Activated CD4-positive, alpha-beta T cell treated with anti-CD3 and anti-CD28 coated beads, Interleukin-2, amount 50 U/mL, for 1 hour (primary cell): ENCODE results near the gene CLDN10.
"Not testable (repeated sequence)": the region's sequence is repeated elsewhere in the genome, so short reads cannot be mapped to it uniquely, and the experiment has no call there.

ENCODE experiments used
- DNase-seq: peaks from one replicate; pipeline ENCODE4 v3.0.0-alpha.2; 2020

The CLDN10 gene

DNA sequence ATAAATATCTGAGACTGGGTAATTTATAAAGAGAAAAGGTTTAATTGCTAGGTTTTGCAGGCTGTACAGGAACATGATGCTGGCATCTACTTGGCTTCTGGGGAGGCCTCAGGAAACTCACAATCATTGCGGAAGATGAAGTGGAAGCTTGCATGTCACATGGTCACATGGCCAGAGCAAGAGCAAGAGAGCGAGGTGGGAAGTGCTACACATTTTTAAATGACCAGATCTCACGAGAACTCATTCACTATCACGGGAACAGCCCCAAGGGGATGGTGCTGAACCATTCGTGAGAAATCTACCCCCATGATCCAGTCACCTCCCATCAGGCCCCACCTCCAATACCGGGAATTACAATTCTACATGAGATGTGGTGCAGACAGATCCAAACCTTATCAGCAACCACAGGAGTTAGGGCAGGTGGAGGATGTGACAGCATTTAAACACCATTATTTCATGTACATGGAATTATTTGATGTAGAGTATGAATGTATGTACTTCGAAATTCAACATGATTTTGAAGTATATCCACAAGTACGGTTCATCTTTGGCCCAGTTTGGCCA, 10.5 kb upstream of the CLDN10 start:
- DNase-seq: no peak

DNA sequence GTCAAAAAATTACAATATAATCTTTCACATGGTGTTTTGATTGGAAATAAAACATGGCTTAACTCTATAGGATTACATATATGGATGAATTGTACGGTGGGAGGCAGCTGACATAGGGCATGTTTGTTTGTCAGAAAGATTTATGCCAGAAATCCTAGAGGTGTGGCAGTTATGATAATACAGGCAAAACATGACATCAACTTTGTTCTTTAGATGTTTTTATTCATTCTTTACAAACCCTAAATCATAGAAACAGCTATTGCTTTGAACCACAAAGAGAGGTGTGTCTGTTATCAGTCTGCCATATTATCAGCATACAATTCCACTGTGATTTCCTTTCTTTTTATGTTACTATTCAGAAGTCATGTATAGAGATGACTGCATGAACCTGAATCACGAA, 8.2 kb upstream of the CLDN10 start:
- DNase-seq: no peak

DNA sequence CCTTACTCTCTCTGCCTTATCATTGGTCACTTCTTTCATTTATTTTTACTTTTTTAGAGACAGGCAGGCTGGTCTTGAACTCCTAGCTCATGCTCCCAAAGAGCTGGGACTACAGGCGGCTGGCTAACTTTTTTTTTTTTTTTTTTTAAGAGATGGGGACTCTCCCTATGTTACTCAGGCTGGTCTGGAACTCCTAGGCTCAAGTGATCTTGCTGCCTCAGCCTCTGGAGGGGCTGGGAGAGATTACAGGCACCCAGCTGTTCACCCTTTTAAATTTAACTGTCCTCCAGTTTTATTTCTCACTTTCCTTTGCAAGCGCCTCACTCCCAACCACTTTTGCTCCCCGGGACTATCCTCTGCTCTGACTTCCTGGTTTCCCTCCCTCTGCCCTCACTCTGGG, 5.6 kb upstream of the CLDN10 start:
- no peak for DNase-seq

DNA sequence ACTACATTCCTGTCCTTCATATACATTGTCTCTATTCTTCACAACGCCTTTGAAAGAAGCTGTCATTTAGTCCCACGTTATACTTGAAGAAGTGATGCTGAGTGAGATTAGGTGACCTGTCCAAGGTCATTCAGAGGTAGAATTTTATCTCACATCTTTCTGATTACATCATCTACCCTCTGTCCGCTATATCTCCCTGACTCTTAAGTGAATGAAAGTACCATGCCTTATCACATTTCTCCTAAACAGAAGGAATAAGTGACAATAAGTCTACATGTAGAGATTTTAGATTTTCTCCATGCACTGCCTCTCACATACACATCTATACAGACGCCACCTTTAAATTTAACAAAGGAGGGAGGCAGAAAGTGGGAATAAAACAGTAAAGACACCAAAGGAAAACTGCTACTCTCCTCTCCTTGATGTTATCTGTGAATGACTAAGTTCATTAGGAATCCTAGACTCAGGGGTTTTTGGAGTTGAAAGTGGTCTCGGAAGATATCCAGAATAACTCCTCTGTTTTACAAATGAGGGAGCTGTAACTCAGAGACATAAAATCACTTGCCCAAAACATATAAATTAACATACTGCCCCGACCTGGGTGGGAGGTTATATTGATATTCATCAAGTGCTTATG, 4.9 kb upstream of the CLDN10 start:
- no peak for DNase-seq

DNA sequence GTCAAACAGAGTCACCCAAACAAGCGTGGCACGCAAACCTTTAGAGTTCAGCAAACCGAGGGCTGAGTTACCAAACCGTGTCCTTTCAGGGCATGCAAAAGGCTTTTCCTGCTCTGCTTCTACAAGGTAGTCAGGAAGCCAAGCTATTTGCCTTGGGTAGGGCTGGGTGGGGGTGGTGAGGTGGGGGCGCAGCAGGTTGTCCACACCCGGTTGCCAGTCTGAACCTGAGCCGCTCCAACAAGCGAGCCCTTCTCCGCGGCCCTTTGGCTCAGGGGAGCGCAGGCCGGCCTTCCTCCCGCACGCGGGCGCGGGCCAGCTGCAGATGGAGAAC, 347 bp upstream of the CLDN10 start:
- DNase-seq: no peak

DNA sequence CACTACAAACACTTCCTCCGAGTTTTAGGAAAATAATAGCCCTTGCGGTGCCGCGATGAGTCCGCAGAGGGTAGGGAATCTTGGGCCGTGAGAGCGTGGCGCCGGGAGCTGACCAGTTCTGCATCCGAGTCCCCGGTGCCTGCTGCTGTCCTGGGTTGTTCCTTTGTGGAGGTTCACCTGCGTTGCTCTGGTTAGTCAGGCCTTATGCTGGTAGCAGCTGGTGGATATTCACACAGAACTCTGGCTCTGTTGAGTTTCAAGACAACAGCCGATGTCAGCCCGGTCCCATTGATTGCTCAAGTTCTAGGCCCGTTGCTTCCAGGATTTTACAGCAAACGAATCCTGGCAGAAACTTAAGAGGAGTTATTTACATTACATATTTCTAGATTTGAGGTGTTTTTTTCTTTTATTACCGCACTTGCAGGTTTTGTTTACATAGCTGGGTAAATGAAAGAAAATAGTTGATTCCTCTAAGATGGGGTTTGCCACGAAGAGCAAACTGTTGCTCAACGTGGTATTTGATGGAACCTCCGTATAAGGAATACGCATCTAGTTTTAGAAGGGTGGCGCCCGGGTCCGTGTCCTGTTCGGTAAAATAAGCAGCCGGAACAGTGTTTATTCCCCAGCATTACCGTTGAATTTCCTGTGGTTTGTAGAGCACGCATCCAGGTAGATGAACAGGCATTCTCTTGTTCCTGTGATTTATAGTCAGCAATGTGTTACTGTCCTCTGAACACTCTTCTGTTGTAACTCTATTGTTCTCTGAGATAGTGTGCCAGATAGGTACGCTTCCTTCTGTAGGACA, 1.3 kb downstream of the CLDN10 start:
- DNase-seq: no peak

DNA sequence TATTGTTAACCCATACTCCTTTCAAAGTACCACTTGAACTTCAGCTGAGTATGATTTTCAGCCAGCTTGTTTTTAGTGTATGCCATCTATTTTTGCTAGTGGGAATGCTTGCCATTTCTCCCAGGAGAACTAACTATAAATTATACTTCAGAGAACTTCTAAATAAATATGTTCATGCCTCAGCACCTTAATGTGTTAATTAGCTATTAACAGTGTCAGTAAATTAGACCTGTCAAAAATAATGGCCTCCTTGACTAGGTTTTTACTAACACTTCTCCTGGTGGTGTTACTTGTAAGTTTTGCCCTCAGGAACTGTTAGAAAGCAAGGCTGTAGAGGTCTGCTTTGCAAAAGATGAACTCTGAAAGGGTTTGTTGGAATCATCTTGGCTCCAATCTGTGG, 4.5 kb downstream of the CLDN10 start:
- DNase-seq: no peak

DNA sequence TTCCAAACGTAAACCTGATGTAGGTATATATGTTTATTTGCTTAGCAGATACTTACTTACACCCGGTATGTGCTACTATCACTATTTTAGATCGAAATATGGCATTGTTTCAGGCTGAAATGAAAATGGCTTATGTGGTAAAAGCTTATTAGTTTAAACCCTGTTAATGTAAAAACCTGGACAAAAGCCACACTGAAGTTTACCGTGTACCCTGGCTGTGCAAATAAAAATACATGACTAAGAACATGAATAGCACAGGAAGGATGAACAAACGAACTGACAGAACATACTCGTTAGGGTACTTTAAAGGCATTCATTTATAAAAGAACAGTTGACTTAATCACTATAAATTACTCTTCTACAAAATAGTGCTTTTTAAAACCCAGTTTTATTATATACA, 6.6 kb downstream of the CLDN10 start:
- DNase-seq: no peak

DNA sequence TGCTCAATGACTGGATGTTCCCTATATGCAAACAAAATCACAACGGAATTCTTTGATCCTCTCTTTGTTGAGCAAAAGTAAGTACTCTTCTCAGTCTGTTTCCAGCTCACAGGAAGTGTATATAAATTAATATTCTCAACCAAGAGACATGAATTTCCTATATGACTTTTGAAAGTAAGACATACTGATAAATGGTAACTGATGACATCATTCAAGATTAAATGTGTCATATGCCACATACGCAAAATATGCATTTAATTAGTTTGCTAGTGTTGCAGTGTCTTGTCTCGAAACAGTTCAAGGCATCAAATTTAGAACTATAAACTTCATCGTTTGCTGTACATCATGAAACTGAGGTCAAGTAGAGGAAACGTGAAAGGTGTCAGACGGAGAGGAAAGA, 7.9 kb downstream of the CLDN10 start:
- DNase-seq: no peak

DNA sequence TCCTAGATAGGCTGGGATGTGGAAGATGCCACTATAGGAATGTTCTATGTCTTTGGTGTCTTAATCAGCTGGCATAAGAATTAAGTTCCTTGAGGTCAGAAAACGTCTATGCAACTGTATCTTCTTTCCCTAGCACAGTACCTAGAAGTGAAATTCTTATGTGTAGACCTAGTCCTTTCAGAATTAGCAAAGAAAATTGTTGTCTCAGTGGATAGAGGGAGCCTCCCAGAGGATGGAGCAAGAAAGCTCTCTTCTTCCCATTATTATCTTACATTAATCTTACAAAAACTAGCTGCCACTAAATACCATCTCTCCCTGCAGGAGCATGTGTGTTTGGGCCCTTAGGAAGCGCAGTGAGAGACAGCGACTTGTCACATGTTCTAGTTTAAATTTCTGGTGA, 11.6 kb downstream of the CLDN10 start:
- no peak for DNase-seq

DNA sequence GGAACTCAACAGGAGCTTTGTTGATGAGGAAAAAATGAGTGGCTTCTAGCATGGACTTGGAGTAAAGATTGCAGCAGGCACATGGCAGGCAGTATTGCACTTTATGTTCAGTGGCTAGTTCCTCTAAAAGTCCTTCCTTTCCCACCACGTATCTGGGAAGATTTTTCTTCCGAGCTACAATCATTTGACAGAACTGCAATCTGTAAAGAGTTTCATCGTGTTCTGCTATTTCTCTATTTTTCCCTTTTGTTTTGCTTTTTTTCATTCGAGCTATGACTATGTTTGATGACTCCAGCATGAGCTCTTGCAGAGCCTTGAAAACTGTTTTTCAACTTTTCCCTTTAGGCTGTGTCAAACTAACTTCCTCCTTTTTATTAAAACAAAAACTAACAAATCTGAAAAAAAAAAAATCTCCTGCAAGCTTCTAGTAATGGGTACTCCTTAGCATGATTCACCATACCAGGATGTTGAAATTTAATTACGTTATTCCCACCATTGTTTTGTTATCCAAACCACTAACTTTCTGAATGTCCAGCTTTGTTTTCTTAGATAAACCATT, 12.3 kb downstream of the CLDN10 start:
- DNase-seq: no peak

DNA sequence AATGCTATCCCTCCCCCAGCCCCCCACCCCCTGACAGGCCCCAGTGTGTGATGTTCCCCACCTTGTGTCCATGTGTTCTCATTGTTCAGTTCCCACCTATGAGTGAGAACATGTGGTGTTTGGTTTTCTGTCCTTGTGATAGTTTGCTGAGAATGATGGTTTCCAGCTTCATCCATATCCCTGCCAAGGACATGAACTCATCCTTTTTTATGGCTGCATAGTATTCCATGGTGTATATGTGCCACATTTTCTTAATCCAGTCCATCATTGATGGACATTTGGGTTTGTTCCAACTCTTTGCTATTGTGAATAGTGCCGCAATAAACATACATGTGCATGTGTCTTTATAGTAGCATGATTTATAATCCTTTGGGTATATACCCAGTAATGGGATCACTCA, 13.2 kb downstream of the CLDN10 start:
- not testable (repeated sequence) for DNase-seq

DNA sequence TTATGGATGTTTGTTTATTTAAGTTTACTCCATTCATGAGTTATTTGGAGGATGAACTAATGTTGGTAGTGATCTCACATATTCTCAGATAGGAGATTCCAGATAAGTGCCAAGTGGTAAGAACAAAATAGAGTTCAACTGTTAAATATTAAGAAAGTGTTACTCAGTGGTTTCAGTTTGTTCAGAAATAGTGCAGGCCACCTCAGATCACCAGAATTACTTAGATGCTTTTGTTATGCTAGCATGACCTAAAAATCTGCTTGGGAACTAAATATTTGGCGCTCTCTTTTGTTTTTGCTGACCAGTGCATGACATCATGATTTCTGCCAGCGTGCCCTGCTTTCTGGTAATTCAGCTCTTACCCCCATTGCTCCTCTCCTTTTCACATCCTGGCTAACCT, 15.6 kb downstream of the CLDN10 start:
- DNase-seq: no peak

DNA sequence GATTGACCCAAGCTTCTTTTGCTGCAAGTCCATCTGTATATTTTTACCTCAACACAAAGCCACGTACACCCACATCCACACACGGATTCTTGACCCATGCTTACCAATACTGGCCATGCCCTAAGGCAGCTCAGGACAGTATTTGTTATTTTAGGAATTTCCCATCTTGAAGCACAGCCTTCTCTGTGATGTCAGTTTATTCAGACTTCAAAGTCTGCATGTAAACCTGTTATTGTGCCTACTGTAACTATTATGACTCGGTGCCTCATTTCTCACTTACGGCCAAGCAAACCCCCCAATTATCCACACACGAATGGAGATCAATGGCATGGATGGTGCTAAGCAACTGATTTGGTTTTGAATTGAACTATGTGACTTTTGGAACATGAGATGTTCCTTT, 17.5 kb downstream of the CLDN10 start:
- DNase-seq: no peak

DNA sequence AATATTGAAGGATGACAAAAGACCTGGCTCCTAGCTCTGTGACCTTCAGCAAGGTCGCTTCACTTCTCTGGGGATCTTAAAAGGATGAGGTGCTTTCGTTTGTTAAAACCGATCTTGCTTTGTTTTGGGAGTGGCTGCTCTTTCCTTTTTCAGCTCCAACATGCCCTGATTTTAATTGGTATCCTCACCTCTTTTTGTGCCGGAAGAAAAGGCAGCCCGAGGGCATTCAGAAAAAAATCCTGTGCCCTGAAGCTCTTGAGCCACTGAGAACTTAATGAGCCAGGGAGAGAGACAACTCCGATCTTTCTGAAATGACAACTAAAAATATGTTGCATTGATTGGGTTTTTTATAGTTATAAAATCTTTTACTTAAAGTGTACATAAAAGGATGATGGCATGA, 19.4 kb downstream of the CLDN10 start:
- DNase-seq: no peak

DNA sequence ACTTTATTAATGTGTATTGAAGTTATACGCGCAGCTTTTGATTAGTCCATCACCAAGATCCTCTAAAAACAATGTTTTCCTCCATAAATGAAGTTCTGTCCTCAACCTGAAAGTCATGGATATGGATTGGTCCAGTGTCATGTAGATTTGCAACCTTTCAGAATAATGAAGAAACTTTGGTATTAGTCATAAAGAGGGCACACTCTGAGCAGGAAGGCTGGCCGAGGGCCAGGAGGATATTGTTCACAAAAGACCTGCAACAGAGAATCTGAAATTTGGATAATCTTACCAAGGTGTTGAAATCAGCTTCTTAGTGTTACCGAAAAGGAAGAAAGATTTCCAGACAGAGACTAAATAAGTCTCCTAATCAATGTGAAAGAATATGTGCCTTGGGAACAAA, 20.7 kb downstream of the CLDN10 start:
- DNase-seq: no peak

DNA sequence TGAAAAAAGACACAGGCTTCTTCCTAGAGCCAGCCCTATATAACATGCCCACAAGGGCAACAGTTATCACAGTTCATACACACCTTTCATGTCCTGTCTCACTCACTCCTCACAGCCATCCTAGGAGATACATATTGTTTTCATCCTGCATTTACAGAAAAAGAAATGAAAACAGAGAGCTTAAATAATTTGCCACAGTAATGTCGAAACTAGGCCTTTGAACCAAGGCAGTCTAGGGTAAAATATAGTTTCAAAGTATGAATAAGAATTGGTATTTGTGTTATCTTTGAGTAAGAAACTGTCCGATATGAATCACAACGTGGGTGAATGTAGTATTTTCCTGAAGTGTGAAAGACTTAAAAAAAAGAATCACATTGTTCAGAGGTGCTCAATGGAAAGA, 26.8 kb downstream of the CLDN10 start:
- DNase-seq: no peak

DNA sequence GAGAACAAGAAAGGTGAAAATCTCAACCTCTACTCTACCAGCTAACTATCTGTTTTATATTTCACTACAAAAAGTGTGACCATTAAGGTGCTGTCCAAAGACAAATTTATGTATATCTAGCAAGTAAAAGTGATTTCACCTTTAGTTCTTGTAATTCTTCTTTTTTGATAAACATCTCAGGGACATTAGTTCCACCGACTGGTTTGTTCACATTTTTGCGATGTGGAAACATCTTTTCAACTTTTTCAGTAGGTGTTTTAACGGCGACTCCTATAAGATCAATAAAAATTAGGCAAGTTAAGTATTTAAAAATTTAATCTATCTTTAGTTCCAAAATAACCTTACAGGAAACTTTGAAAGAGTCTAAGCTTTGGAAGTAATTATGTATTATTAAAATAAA, 33.3 kb downstream of the CLDN10 start:
- DNase-seq: no peak

DNA sequence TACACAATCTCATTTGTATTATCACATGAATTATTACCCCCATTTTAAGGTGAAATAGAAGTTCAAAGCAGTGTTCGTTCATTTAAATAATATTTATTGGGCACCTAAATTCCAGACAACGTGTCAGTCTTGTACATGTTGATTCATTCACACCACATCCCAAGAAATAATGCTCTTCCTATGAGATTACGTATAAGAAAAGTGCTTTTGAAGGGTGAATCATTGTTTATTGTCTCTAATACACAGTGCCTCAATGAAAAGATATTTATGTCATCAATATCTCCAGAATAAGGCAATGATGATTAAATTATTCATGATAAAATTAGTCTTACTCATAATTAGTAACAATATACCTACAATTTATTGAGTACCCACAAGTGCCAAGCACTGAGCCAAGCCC, 35.6 kb downstream of the CLDN10 start:
- DNase-seq: no peak

DNA sequence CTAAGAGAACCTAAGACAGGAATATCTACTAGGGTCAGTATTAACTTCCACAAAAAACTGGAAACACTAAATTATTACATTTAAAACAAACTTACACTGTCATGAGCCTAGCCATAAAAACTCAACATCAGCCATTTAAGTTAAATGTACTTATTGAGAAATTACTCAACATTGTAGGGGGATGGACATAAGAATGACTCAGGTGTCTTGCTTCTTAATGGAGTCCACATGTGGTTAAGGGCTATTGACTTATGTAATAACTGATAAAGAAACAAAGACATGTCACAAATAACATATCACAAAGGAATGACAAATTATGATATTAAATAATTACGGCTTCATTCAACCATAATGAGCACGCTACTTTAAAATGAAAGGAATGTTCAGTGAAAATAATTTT, 36.2 kb downstream of the CLDN10 start:
- no peak for DNase-seq

DNA sequence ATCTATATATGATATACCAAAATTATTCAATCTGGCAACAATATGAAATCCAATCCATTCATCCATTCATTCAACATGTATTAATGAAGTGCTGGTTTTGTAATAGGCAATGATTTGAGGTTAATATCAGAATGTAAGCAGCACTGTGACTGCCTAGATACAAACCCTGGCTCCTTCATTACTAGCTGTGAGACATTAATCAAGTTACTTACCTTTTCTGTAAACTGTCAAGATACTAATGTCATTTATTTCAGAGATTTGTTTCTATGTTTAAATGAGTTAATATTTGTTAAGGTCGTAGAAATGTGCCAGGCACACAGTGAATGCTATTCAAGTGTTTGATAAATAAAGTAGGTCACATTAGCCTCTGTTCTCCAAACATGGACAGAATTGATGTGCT, 40.9 kb downstream of the CLDN10 start:
- DNase-seq: no peak

DNA sequence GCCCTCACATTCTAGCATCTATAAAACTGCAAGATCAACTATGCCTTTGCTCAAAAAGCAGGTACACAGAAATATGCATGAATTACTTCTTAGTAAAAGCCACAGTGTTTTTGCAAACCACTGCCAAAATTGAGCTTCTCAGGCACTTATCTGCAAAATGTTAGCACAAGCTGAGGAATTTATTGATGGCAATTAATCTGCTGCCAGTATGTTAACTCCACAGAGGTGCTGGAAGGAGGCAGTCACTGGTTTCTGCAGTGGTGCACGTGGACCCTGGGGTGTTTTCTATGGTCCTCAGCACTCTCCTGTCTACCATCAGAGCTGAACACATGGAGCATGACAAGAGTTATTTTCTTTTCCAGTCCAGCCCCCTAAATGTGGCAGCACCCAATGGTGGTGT, 44.2 kb downstream of the CLDN10 start:
- DNase-seq: no peak

DNA sequence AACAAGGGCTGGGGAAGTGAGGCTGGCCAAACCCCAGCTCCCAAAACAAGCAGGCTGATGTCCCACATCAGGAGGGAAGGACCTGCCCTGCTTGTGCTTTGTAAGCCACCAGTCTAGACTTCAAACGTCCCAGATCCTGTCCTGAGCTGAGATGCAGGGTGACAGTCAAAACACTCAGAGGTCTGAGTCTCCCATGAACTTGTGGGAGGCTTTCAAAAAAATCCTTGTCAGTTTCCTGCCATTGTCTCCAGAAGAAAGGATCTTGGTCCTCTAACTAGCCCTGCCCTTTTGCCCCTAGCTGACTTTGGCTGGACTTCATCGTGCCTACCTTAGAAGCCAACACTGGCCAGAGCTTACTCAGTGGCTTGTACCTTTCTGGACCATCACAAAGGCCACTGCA, 48.7 kb downstream of the CLDN10 start:
- no peak for DNase-seq

DNA sequence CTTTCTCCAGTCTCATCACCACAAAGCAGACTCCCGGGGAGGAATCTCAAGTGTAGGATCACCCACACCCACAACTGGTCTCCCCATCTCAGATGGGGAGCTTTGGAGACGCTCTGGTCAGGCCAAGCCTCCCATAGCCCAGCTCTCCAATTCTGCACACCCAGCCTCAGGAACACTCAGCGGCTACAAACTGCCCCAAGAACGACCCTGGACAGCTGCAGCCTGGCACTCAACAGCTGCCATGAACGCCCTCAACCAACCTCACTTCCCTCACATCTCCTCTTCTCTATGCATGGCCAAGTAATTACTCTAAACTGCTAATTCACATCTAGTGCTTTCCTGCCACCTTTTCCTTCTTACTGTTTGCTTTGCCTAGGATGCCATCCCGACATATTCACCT, 49.4 kb downstream of the CLDN10 start:
- DNase-seq: no peak
